HepG2 (cell line): ENCODE data around the gene NPDC1. TPM values are rescaled to one million over a fixed set of nuclear protein-coding genes. Genes with fewer than 3 reads are reported as not detected.

Experiments used
- FOXA3 ChIP-seq: IDR thresholded peaks from 2 replicates; pipeline ENCODE4 v1.6.1; 2016; ENCODE audit warnings: missing genetic modification reagents, missing compliant biosample characterization
- ISX ChIP-seq: sonication (generic); formaldehyde crosslinking; conservative IDR thresholded peaks from 2 replicates; pipeline ENCODE4 v1.5.0; 2020; ENCODE audit warnings: missing genetic modification reagents
- KDM2A ChIP-seq: sonication (generic); formaldehyde crosslinking; IDR thresholded peaks from 2 replicates; pipeline ENCODE4 v1.4.0; 2020; ENCODE audit warnings: low read depth, missing genetic modification reagents, borderline replicate concordance
- KMT2B ChIP-seq: IDR thresholded peaks from 2 replicates; pipeline ENCODE4 v1.6.1; 2016; ENCODE audit warnings: missing genetic modification reagents, missing compliant biosample characterization
- MAFG ChIP-seq: sonication (generic); formaldehyde crosslinking; IDR thresholded peaks from 2 replicates; pipeline ENCODE4 v1.5.1; 2020; ENCODE audit warnings: mild to moderate bottlenecking, missing genetic modification reagents
- PRDM4 ChIP-seq: sonication (generic); formaldehyde crosslinking; IDR thresholded peaks from 2 replicates; pipeline ENCODE4 v1.9.0; 2021; ENCODE audit warnings: missing genetic modification reagents, borderline replicate concordance
- RFXANK ChIP-seq: IDR thresholded peaks from 2 replicates; pipeline ENCODE4 v1.6.1; 2016
- RFXAP ChIP-seq: sonication (generic); formaldehyde crosslinking; IDR thresholded peaks from 2 replicates; pipeline ENCODE4 v1.4.0; 2020; ENCODE audit warnings: missing genetic modification reagents, borderline replicate concordance
- SAFB2 ChIP-seq: sonication (generic); formaldehyde crosslinking; IDR thresholded peaks from 2 replicates; pipeline ENCODE4 v1.5.1; 2020; ENCODE audit warnings: missing genetic modification reagents, low read depth, mild to moderate bottlenecking, borderline replicate concordance
- SNAI1 ChIP-seq: sonication (generic); formaldehyde crosslinking; IDR thresholded peaks from 2 replicates; pipeline ENCODE4 v1.5.0; 2020; ENCODE audit warnings: mild to moderate bottlenecking, missing genetic modification reagents, borderline replicate concordance
- SRSF1 ChIP-seq: fragments of 200-400 bp; formaldehyde crosslinking; optimal IDR thresholded peaks from 2 replicates; pipeline ENCODE3; 2017; ENCODE audit warnings: mild to moderate bottlenecking, low read depth, low read length, moderate library complexity
- U2AF1 ChIP-seq: fragments of 200-400 bp; formaldehyde crosslinking; optimal IDR thresholded peaks from 2 replicates; pipeline ENCODE3; 2017; ENCODE audit warnings: mild to moderate bottlenecking, low read depth, low read length
- ZC3H13 ChIP-seq: sonication (generic); formaldehyde crosslinking; IDR thresholded peaks from 2 replicates; pipeline ENCODE4 v1.8.1; 2023; ENCODE audit warnings: mild to moderate bottlenecking, missing genetic modification reagents, moderate library complexity
- ZC3H4 ChIP-seq: sonication (generic); formaldehyde crosslinking; IDR thresholded peaks from 2 replicates; pipeline ENCODE4 v1.4.0; 2020; ENCODE audit warnings: missing genetic modification reagents, borderline replicate concordance
- ZMYM2 ChIP-seq: sonication (generic); formaldehyde crosslinking; IDR thresholded peaks from 2 replicates; pipeline ENCODE4 v1.8.0; 2022; ENCODE audit warnings: mild to moderate bottlenecking, missing genetic modification reagents
- ZNF329 ChIP-seq: sonication (generic); formaldehyde crosslinking; IDR thresholded peaks from 2 replicates; pipeline ENCODE4 v1.9.0; 2021; ENCODE audit warnings: low read depth, mild to moderate bottlenecking, missing genetic modification reagents
- ZNF543 ChIP-seq: sonication (generic); formaldehyde crosslinking; IDR thresholded peaks from 2 replicates; pipeline ENCODE4 v1.4.0; 2020; ENCODE audit warnings: mild to moderate bottlenecking, missing genetic modification reagents
- ZNF607 ChIP-seq: sonication (generic); formaldehyde crosslinking; IDR thresholded peaks from 2 replicates; pipeline ENCODE4 v1.5.1; 2020; ENCODE audit warnings: missing genetic modification reagents, mild to moderate bottlenecking, borderline replicate concordance
- ZNF629 ChIP-seq: sonication (generic); formaldehyde crosslinking; conservative IDR thresholded peaks from 2 replicates; pipeline ENCODE4 v1.5.0; 2020; ENCODE audit warnings: missing genetic modification reagents
- ZNF780A ChIP-seq: sonication (generic); formaldehyde crosslinking; IDR thresholded peaks from 2 replicates; pipeline ENCODE4 v1.8.0; 2022; ENCODE audit warnings: mild to moderate bottlenecking, missing genetic modification reagents, moderate library complexity
- ZNF839 ChIP-seq: sonication (generic); formaldehyde crosslinking; IDR thresholded peaks from 2 replicates; pipeline ENCODE4 v1.4.0; 2020; ENCODE audit warnings: missing genetic modification reagents, mild to moderate bottlenecking, borderline replicate concordance
- ZNF878 ChIP-seq: sonication (generic); formaldehyde crosslinking; IDR thresholded peaks from 2 replicates; pipeline ENCODE4 v1.8.1; 2023; ENCODE audit warnings: mild to moderate bottlenecking, missing genetic modification reagents, moderate library complexity
- polyA plus RNA-seq, 8 experiments: library from polyadenylated mRNA; depleted of rRNA in 3 of 8; stranded (reverse) in 7 of 8; unstranded in 1 of 8; fragments of >200 nt; fragmentation: Illumina TruSeq in 4 of 8; extraction: Trizol in 4 of 8; gene quantifications; 2 replicates each; pipeline versions ENCODE4 v1.2.1 to v1.2.3, GENCODE V29; 2011 to 2016; ENCODE audit warnings: low read depth in 4 of 8, missing spikeins in 1 of 8, mixed read lengths in 1 of 8; ENCODE audit not compliant: insufficient read depth in 1 of 8
- total RNA-seq, 5 experiments: library from RNA; depleted of rRNA; stranded (reverse); fragments of >200 nt; fragmentation: Illumina TruSeq; extraction: Trizol; gene quantifications; 2 replicates each; pipeline ENCODE4 v1.2.3, GENCODE V29; 2016; ENCODE audit warnings: low read depth in 1 of 5
- TF ChIP-seq, protein P1 (sequence below): sonication (generic); formaldehyde crosslinking; IDR thresholded peaks from 2 replicates; pipeline ENCODE4 v1.4.0; 2020; ENCODE audit warnings: low read depth, mild to moderate bottlenecking, missing genetic modification reagents
- TF ChIP-seq, protein P2 (sequence below): sonication (generic); formaldehyde crosslinking; IDR thresholded peaks from 2 replicates; pipeline ENCODE4 v1.9.0; 2021; ENCODE audit warnings: missing genetic modification reagents, mild to moderate bottlenecking, borderline replicate concordance

The NPDC1 gene
- total and polyA plus RNA-seq, 2 of the 13 experiments (the other 11 are each of a cell fraction or from before 2014, with no cell fraction given), result 0.84 to 5.4 TPM

GRCh38 chr9:137046088-137046787 is at the start of gene NPDC1 (continued):
- TF ChIP-seq ZNF329 (CRISPR knock-in tag) (no peak), ISX (CRISPR knock-in tag) (peak; percentile 78; the same call in 1 of the 2 replicates), ZNF878 (CRISPR knock-in tag) (no peak), ZNF543 (CRISPR knock-in tag) (peak; percentile 65; the same call in 1 of the 2 replicates), ZNF629 (CRISPR knock-in tag) (peak; percentile 60; the same call in 1 of the 2 replicates), U2AF1 (no peak), RFXANK (CRISPR knock-in tag) (peak; percentile 71; the same call in 1 of the 2 replicates), KDM2A (CRISPR knock-in tag) (peak; percentile 93), SRSF1 (no peak), SAFB2 (peak; percentile 53; the same call in 1 of the 2 replicates), MAFG (0 out of 2 replicates have a peak, but pooled peaks have one; percentile 19), ZMYM2 (0 out of 2 replicates have a peak, but pooled peaks have one; percentile 36), ZNF780A (CRISPR knock-in tag) (peak; percentile 72; the same call in 1 of the 2 replicates), ZC3H4 (CRISPR knock-in tag) (no peak), ZC3H13 (CRISPR knock-in tag) (0 out of 2 replicates have a peak, but pooled peaks have one; percentile 48), RFXAP (0 out of 2 replicates have a peak, but pooled peaks have one; percentile 59), PRDM4 (CRISPR knock-in tag) (peak; percentile 77; the same call in 1 of the 2 replicates), FOXA3 (CRISPR knock-in tag) (peak; percentile 43), KMT2B (peak; percentile 49; the same call in 1 of the 2 replicates), SNAI1 (CRISPR knock-in tag) (no peak), ZNF607 (CRISPR knock-in tag) (peak; percentile 75; the same call in 1 of the 2 replicates), ZNF839 (CRISPR knock-in tag) (0 out of 2 replicates have a peak, but pooled peaks have one; percentile 58)
- TF ChIP-seq, protein P1, sequence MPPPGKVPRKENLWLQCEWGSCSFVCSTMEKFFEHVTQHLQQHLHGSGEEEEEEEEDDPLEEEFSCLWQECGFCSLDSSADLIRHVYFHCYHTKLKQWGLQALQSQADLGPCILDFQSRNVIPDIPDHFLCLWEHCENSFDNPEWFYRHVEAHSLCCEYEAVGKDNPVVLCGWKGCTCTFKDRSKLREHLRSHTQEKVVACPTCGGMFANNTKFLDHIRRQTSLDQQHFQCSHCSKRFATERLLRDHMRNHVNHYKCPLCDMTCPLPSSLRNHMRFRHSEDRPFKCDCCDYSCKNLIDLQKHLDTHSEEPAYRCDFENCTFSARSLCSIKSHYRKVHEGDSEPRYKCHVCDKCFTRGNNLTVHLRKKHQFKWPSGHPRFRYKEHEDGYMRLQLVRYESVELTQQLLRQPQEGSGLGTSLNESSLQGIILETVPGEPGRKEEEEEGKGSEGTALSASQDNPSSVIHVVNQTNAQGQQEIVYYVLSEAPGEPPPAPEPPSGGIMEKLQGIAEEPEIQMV (CRISPR knock-in tag), result no peak
- TF ChIP-seq, protein P2, sequence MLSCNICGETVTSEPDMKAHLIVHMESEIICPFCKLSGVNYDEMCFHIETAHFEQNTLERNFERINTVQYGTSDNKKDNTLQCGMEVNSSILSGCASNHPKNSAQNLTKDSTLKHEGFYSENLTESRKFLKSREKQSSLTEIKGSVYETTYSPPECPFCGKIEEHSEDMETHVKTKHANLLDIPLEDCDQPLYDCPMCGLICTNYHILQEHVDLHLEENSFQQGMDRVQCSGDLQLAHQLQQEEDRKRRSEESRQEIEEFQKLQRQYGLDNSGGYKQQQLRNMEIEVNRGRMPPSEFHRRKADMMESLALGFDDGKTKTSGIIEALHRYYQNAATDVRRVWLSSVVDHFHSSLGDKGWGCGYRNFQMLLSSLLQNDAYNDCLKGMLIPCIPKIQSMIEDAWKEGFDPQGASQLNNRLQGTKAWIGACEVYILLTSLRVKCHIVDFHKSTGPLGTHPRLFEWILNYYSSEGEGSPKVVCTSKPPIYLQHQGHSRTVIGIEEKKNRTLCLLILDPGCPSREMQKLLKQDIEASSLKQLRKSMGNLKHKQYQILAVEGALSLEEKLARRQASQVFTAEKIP (CRISPR knock-in tag), result no peak
